ENCODE measurements around the gene SYVN1.
"Not testable (repeated sequence)": the region's sequence is repeated elsewhere in the genome, so short reads cannot be mapped to it uniquely, and the experiment has no call there.

SYVN1 gene

DNA sequence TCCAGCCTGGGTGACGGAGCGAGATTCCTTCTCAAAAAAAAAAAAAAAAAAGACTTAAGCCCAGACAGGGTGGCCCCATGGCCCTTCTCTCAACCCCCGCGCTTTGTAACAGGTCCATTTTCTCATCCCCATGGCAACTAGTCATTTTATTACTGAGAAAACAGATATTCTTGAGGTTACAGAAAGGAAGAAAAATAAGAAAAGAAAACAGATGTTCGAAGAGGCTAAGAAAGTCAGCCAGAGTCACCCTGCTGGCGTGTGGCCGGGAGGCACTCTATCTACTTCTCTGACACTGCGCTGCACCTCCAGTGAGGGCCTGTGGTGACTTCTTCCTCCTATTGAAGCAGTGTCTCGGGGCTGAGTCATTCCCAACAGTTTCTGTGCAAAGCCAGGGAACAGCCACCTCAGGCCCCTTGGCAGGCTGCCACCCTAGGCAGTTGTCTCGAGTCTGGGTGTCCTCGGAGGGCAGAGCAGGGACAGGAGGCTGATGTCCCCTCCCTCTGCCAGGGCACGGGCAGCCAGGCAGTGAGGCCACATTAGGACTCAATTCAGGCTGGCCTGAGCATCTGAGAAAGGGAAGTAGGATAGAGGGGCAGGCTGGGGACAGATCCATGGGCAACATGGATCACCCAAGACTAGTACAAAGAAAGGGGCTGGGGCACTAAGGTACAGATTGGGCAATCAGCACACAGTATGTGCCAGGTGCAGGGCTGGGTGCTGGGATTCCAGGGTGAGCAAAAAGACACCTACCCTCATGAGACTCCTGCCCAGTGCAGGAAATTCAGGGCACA is 16.4 kb upstream of the SYVN1 start:
- DNase-seq: no peak

DNA sequence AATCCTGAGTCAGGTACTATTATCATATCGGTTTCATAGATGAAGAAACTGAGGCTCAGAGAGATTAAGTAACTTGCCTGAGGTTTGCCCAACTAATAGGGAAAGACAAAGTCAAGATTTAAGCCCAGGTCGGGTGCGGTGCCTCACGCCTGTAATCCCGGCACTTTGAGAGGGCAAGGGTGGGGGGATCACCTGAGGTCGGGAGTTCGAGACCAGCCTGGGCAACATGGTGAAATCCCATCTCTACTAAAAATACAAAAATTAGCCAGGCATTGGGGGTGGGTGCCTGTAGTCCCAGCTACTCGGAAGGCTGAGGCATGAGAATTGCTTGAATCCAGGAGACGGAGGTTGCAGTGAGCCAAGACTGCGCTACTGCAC is 15.8 kb upstream of the SYVN1 start:
- not testable (repeated sequence) for DNase-seq

DNA sequence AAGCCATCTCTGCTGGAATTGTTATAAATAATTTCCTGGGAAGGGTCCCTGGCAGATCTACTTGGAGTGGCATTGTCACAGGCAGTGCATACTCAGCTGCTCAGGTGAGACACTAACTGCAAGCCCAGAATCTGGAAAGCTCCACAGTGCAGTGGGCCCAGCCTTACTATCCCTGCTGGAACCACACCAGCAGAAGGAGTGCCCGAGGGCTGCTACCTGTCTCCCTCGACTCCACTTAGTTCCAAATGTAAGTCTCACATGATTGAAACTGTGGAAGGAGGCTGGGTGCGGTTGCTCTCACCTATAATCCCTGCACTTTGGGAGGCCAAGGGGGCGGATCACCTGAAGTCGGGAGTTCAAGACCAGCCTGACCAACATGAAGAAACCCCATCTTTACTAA is 14.3 kb upstream of the SYVN1 start:
- no peak for DNase-seq

DNA sequence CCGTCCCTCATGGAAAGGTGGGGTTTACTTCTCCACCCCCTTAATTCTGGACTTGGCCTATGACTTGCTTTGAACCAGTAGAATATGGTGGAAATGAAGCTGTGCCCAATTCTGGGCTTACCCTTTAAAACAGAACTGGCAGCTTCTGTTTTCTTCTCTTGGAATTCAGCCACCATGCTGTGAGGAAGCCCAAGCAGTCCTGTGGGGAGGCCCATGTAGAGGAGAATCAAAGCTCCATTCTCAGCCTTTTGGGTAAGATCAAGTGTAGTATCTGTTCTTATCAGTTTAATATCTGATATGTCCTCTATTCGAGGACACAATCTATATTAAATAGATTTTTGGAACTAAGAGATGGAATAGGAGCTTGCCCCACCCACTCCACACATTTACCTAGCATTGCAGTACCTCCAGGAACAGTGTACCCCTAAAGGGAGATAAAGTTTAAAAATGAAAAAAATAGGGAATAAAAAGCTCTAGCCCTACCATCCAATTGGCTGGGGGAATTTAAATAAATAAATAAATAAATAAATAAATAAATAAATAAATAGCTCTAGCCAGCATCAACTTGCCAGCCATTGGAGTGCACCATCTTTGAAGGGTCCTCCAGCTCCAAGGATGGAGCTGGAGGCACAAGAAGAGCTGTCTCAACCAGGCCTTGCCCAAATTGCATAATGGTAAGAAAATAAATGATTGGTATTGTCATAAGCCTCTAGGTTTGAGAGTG is 13.2 kb upstream of the SYVN1 start:
- DNase-seq: no peak

DNA sequence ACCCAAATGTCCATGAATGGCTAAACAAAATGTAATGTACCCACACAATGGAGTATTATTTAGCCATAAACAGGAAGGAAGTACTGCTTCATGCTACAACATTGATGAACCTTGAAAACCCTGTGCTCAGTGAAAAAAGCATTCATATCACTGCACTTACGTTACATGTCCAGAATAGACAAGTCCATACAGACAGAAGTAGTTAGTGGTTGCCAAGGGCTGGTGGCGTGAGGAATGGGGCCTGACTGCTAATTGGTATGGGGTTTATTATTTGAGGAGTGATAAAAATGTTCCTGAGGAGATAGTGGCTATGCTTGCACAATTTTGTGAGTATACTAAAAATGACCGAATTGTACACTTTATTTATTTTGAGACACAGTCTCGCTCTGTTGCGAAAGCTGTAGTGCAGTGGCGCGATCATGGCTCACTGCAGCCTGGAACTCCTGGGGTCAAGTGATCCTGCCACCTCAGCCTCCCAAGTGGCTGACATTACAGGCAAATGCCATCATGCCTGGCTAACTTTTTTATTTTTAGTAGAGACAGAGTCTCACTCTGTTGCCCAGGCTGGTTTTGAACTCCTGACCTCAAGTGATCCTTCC is 7.7 kb upstream of the SYVN1 start:
- no peak for DNase-seq

DNA sequence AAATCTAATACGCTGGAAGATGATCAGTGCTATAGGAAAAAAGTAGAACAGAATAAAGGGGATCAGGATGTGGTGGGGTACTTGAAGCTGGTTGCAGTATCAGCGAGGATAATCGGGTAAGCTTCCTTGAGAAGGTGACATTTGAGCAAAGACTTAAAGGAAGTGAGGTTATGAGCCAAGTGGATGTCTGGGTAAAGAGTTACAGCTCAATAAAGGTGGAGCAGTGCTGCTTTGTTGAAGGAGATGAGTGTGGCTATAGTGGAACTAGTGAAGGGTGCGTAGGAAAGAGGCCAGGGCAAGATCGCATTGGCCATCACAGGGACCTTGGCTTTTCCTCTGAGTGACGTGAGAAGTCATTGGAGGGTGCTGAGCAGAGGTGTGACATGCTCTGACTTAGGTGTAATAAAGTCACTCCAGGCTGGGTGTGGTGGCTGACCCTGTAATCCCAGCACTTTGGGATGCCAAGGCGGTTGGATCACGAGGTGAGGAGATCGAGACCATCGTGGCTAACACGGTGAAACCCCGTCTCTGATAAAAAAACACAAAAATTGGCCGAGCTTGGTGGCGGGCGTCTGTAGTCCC is 2.3 kb upstream of the SYVN1 start:
- no peak for DNase-seq

DNA sequence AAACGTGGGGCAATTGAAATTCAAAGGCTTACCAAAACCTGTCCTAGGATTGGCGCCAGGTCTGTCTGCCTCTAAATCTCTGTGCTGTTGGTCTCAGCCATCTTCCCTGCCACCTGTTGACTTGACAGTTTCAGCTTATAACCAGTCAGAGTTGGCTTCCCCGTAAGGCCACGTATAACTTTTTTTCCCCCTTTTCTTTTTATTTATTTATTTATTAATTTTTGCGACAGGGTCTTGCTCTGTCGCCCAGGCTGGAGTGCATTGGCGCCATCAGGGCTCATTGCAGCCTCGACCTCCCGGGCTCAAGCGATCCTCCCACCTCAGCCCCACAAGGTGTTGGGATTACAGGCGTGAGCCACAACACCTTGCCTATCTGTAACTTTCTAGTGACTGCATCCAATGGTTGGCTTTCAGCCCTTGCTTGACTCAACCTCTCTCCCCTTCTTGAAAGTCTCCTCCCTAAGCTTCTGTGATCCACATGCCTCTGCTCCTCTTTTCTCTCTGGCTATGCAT is 1.4 kb upstream of the SYVN1 start:
- no peak for DNase-seq

DNA sequence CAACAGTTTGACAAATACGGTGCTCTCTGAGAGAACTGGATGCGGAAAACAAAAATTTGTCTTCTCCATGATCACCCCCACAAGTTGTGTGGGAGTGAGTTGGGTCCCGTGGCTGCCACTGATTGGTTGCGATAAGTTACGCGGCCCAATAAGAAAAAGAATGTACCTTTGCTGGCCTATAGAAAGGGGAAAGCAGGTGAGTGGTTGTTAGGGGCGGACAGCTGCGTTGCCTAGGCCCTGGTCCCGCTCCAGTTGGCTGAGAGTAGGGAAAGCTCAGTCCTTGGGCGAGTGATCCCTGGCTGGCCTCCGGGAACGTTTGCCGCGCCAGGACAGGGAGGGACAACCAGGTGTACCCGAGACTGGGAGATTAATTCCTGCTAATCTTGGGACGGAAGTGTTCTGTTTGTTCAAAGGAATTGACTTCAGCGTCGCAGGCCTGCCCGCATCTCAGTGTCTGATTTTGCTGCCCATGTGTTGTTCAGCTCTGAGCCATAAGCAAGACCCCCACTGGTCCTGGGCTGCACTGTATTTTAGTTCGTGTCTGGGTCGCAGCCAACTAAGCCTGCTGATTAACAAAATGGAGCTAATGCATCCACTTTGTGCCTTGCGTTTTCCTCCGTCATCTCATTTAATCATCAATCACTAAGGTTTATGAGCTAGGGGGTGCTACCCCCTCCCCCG is 773 bp upstream of the SYVN1 start:
- DNase-seq: peak; percentile 87

DNA sequence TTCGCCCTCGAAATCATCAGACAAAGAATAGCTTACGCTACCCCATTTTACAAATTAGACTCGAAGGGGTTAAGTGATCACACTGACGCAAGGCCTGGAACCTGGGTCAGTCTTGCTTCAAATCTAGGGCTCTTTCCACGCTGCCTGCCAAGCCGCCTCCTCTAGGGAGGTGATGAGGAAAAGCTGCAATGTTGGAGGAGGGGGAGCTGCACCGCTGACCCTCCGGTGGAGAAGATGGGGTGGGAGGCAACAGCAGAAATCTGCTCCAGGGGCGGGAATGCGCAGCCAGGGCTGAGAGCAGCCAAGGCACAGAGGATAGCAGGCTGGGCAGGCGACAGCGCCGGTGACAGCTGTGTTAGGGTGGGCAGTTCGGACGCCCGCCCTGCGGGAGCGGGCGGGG is 595 bp downstream of the SYVN1 start:
- no peak for DNase-seq

DNA sequence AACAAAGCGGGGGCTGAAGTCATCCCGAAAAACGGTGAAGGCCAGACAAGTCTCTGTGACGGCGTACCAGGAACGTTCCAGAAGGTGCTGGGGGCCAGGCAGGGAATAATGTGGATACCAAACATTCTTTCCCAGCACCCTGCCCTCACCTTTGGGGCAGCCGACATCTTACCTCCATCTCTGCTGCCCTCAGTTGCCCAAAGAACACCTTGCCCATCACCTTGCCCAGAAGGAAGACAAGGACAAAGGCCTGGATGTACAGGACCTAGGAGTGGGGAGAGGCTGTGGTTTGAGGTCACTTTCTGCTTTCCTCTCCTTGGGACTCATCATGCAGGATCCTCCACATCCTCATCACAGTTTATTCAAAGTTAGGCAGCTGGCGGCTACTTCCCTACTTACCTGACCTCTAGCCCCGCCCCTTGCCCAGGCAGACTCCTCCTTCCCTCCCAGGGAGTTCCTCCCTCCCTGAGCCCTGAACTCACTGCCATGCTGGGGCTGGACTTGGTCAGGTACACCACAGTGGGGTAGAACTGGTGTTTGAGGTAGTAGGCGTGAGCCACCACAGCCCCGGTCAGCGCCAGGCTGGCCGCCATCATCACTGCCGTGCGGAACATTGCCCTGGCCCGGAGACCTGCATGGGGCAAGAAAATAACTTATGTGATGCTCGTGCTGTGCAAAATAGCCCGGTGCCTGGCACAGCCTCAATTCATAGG is 1.2 kb downstream of the SYVN1 start:
- DNase-seq: peak; percentile 61

DNA sequence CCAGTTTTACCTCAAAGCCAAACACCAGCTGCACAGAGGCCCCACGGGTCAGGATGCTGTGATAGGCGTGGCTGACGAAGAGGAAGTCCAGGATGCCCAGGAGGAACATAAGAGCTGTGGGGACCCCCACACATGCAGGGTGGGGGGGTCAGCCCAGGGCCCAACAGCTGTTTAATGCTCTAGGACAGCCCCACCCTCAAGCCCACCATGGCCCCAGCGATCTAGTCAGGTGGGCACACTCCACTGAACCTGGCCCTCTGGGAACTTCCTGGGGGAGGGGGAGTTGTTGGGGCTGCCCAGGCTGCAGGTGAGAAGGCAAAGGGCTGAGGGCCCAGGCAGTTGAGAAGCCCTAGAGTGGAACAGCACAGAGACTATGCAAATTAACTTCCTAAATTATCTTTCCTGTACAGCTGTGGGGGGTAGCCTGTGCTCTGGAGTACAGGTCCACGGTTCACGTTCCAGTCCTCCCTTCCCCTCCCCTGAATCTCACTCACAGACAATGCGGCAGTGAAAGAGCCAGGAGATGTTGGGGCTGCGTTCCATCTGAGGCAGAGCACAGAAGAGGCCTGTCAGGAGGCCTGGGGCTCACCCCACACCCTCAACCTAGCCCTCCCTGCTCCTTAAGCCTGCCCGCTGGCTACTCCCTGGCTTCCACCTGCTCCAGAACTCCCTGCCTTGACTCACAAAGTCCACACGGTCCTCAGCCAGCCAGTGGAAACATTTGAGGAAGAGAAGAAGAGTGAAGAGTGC is 1.9 kb downstream of the SYVN1 start:
- no peak for DNase-seq

DNA sequence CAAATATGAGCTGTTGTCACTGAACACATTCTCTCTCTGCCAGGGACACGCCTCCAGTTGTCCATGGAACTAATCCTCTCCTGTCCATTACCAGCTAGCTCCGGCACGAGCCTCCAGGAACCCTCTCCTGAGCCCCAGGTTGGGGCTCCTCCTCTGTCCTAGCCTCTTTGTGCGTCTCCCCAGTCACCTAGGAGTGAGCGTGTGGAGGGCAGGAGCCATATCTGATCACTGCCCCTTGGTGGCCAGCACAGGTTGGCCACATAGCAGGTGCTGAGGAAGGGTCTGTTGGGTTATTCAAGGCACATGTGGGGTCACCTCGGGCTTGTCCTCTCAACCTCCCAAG is 2.5 kb downstream of the SYVN1 start:
- no peak for DNase-seq

DNA sequence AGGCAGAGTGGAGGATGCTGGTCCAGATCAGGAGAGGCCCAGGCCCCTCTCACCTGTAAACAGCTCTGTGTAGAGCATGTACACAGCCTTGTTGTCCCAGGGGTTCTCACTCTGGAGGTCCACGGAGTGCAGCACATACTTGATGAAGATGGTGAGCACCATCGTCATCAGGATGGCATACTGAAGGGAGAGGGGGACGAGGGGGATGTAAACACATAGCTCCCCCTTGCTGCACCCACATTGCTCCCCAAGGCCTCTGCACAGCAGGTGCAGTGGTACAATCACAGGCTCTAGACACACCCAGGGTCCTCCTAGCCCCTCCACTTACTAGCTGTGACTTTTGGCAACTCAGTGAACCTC is 2.9 kb downstream of the SYVN1 start:
- DNase-seq: no peak

DNA sequence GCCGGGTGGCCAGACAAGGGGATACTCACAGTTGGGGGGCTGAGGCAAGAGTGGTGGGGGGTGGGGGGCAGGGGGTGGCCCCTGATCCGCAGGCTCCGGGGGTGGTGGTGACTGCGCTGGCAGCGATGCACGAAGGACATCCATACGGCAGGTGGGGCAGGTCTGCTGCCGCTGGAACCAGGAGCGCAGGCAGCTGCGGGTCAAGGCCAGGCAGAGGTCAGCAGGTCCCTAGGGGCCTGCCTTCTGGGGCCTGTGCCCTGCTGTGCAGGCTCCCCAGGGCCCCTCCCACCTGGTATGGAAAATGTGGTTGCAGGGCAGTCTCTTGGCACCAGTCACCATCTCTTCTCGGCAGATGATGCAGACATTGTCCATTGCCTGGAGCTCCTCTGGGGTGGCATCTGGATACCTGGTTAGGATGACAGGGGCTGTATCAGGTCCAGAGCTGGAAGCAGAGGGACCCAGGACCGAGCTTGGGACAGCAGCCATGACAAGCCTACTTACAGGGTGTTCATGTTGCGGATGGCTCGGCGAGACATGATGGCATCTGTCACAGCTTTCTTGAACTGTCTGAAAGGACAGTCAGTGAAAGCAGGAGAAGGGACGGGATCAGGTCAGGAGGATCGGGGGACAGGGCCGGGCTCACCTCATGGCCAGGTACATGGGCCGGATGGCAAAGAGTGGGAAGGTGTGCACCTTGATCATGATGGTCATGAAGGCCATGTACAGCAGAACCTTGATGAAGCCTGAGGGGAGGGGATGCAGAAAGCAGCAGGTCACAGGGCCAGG is 3.5 kb downstream of the SYVN1 start:
- no peak for DNase-seq

DNA sequence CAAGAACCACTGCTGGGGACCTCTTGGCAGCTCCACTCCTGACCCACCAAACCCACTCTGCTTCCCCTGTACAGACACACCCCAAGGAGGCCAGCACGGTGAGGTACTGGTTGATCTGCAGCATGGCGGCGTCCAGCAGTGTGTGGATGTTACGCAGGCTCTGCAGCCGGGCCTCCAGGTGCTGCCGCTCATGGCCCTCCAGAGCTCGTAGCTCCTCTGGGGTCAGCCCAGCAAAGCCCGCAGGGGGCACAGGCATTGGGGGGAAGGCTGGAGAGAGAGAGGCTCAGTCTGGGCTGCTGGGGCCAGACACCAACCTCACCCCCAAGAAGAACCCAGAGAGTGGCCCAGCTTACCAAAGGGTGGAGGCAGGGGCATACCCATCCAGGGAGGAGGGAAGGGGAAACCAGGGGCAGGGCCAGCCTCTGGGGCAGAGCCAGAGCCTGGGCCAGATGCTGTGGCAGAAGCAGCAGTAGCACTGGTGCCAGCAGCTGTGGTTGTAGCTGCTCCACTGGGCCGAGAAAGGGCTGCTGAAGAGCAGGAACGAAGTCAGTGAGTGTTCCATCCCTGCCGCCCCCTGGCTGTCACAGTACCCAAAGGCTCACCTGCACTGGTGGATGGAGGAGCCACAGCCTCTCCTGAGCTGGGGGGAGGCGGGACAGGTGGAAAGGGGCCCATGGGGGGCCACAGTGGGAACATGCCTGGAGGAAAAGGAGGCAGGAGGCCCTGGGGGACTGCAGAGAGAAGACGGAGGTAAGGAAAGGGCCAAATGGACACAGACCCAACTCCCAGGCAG is 4.5 kb downstream of the SYVN1 start:
- DNase-seq: no peak

DNA sequence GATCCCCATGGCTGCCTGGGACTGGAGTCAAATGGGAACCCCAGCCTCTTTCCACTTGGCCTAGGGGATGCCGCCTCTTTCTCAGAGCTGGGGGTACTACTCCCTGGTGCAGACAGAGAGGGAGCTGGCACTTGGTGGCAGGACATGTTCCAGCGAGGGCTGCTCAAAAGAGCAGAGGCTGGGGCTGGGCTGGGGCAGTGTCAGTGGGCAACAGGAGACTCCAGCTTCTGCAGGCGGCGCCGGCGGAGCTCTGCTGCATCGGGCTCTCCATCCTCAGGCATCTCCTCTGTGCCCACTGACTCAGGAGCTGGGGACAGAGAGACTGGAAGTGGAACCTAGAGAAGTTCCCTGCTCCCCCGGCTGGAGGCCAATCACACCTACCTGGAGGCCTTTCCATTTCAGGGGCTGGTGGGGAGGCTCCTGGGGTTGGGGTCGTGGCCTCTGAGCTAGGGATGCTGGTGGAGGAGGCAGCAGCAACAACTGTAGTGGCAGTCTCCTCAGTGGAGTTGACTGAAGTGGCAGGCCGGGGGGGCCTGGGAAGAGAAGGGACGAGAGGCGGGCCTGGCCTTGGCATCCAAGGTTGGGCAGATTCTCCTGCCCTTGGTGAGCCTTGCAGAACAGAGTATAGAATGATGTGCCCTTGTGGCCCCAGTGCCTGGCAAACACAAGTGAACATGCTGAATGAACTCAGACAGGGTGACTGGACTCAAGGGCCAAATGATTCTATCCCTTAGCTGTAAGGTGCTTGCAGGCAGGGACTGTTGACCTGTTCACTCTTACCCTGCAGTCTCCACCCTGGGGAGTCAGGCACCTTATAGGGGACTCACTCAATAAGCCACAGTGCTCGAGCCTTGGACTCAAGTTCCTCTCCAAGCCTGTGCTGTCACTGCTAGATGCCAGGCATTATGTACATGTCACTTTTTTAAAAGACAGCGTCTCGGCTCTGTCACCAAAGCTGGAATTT is 5.9 kb downstream of the SYVN1 start:
- no peak for DNase-seq

DNA sequence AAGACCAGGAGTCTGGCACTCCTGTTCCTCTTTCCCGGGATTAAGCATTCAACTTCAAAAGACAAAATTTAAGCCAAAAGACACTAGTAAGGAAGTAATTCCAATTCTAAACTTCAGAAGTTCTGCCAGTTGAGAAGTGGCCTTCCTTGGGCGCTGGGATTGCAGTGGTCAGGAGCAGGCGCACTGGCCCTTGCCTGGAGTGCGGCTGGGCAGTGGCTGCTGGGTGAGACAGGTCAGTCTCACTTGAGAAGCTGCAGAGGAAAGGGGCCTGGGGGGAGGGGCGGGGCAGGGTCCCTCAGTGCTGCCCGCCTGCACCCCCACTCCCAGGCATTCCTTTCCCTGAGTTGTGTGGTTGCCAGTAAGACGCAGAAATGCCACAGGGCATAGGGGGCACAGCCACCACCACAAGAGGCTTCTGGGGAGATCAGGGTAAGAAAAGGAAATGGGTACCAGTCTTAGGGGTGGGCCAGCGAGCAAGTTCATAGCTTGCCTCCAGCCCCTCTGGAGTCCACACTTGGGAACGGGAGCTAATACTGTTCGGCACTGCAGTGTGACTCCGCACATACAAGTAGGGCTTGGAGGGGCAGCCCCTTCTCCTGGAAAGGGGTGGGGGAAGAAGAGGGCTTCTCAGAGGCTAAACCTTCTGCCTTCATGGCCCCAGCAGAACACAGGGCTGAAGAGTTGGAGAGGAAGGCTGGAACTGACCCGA is 6.7 kb downstream of the SYVN1 start:
- no peak for DNase-seq

DNA sequence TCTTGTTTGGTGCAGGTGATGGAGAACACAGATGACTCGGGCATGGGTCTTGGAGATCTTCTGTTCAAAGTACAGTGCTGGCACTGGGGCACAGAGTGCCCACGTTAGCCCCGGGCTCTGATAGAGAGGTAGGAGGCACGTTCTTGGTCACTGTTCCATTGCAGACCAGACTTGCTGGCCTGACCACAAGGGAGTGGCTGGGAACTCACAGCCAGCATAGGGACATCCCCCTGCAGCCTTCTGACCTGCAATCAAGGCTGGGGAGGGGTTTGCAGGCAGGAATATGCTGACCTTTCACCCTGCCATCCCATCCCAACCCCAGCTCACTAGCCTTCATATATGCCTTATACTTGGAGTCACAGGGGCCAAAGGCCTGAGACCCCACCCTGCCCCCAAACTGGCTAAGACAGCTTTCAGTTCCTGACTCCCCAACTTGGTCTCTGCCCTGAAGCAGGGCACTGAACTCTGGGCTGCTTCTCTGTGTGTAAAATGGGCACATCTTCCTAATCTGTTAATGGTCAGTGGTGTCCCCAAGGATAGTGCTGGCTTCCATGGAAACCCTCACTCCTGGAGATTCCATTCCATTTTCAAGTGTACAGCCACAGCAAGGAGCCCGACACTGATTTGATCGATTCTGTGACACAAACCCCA is 7.6 kb downstream of the SYVN1 start:
- DNase-seq: no peak

All from stimulated activated CD4-positive, alpha-beta T cell treated with anti-CD3 and anti-CD28 coated beads, Interleukin-4, amount 100 ng/mL, for 24 hours (primary cell).